Stimulated activated CD8-positive, alpha-beta memory T cell treated with anti-CD3 and anti-CD28 coated beads, Interleukin-7, amount 100 ng/mL, for 4 hours (primary cell): Measurements from ENCODE around the gene PLXNA4.

Source experiments
- DNase-seq, 2 donors: peaks; one replicate each; pipeline ENCODE4 v3.0.0-alpha.2; 2020; ENCODE audit warnings: low read depth in 2 of 2

Gene PLXNA4

GRCh38 chr7:132114411-132114810 lies 461.9 kb downstream of the PLXNA4 start:
- no peak for DNase-seq

DNA sequence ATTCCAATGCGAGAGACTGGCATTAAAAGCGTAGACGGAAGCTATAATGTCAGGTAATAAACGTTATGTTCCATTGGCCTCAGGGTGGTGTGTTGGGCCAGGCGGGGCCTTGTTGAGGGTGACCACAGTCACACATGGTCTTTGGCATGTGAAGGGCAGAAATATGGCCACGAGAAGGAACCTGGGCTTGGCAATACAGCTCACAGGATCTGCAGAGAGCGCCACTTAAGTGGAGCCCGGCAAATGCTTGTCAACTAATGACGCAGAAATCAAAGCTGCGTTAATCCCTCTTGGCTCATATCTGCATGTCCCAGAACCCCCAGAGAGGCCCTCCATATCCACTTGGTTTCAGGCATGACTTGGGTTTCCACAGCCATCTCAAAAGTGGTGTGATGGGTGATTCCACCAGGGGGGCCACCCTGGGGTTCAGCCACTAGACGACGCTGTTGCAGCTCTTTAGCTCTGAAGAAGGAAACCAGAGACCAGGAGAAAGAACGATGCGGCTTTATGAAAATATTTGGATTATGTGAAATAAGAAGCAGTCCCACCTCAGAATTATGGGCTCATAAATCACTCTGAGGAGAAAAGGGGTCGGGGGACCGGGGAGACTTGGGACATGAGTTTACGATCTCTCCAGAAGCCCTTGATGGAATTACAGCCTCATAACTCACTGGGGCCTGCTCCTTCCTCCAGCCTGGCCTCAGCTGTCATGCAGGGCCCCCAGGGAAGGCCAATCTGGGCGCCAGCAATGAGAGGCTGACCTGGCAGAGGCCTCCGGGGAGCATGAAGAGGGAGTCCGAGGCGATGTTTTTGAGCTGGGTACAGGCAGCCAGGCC lies 462.5 kb downstream of the PLXNA4 start:
- no peak for DNase-seq

GRCh38 chr7:132112657-132113056 lies 463.6 kb downstream of the PLXNA4 start:
- no peak for DNase-seq

DNA sequence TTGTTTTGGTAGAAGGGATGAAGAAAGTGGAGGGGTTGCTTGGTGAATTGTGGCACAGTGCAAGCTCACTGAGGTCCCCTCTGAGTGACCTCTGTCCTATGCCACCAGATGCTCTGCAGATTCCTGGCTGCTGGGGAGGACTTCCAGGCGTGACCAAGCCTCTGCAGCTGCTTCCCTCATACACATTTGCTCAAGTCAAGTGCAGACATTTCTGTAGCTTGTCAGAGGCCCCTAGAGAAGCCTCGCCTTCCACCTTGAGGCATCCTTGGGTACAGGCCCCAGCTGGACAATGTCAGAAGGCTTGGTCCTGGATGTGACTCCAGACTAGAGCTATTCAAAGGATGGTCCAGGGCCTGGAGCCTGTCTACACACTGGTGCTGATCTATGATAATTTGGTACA lies 464.2 kb downstream of the PLXNA4 start:
- no peak for DNase-seq

DNA sequence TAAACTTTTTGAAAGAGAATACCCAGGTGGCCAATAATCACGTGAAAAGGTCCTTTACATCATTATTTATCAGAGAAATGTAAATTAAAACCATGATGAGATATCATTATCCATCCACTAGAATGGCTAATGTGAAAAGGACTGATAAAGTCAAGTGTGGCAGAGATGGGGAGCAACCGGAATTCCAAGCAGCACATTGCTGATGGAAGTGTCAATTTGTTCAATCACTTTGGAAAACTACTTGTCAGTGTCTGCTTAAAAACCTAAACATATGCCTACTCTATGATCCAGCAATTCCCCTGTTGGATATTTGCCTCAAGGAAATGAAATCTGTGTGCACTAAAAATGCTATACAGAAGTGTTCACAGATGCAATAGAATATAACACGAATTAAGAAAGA lies 465.6 kb downstream of the PLXNA4 start:
- no peak for DNase-seq

DNA sequence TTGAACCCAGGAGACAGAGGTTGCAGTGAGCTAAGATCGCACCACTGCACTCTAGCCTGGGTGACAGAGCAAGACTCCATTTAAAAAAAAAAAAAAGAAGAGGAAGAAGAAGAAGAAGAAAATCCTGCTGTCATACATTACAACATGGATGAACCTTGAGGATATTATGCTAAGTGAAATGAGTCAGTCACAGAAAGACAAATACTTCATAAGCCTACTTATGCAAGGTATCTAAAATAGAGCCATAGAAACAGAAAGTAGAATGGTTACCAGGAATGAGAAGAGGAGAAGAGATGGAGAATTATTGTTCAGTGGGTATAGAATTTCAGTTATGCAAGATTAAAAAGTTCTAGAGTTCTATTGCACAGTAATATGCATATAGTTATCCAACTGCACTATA lies 466.5 kb downstream of the PLXNA4 start:
- DNase-seq: no peak

DNA sequence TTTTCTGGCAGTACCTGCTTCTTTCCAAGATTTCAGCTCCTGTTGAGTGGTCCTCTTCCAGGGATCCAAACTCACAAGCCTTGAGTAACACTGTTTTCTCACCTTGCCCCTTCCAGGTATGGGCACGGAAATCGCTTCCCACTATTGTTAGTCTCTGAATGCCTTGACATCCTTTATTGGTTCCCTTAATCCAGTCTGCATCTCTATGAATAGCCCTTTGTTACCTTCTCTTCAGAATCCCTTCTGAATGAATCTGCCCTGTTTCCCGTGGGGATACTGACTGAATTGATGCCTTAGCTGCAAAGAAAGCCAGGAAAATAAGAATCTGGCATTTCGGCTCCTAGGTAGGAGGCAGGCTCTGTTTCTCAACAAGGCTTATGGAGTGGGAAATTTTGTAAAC lies 467.7 kb downstream of the PLXNA4 start:
- no peak for DNase-seq

GRCh38 chr7:132106491-132106890 lies 469.8 kb downstream of the PLXNA4 start:
- no peak for DNase-seq

GRCh38 chr7:132105096-132105495 lies 471.2 kb downstream of the PLXNA4 start:
- DNase-seq: no peak

GRCh38 chr7:132103718-132104117 lies 472.6 kb downstream of the PLXNA4 start:
- DNase-seq: no peak

- no peak for DNase-seq
These were observed 473.3 kb downstream of the PLXNA4 start for GRCh38 chr7:132102942-132103341.

GRCh38 chr7:132102391-132102790 lies 473.9 kb downstream of the PLXNA4 start:
- no peak for DNase-seq

DNA sequence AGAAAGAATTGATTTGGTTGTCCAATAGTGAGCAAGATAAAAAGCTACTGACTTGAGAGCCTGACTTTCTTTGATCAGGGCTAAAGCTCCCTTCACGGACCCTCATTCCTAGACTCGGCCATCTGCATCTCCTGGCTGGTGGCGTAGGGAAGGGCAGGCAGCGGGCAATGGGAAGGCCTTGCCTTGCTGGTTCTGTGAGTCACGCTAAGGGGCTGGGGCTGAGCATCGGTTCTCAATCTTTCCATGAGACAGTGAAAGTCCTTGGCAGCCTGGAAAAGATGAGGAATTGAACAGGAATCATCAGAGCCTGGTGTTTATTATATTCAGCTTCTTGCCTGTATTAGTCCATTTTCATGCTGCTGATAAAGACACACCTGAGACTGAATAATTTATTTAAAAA lies 475.3 kb downstream of the PLXNA4 start:
- DNase-seq: no peak

- DNase-seq: no peak
These were observed 475.8 kb downstream of the PLXNA4 start for GRCh38 chr7:132100483-132100882.

DNA sequence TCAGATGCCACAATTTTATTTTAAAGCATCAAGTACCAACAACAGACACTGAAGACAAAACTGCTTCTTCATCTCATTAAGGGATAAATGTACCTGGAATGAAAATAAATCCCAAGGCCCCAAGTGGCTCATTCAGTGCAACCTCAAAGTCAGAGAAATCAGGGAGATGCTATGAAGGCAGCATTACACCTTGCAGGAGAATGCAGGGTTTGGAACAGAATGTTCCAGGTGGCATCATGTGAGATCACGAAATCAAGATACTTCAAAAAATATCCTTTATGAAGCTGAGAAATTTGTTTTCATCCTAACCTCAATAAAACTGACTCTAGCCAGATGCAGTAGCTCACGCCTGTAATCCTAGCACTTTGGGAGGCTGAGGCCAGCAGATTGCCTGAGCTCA lies 477.1 kb downstream of the PLXNA4 start:
- DNase-seq: no peak

GRCh38 chr7:132098327-132098726 lies 477.9 kb downstream of the PLXNA4 start:
- no peak for DNase-seq

DNA sequence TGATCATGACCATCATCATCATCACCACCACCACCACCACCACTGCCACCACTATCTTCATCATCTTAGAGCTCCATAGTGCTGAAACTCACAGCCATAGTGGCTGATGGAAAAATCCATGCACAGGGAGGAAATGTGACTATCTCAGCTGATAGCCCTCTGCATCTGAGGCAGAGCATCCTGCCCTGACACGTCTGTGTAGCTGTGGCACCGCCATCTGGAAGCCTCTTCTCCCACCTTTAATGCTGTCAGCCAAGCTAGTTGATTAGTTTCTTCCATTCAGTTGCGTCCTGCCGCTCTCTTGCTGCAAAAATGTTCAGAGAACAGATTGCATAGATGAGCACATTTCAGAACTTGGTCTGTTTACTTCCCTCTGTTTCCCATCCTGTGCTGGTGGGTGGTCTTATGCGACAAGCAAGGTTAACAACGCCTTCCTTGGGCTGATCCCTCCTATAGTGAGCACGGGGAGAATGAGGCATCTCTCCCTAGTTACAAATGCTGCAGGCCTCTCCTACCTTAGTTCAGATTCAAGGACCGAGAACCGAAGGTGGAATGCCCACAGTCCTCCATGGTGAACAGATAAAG lies 478.6 kb downstream of the PLXNA4 start:
- no peak for DNase-seq

GRCh38 chr7:132095111-132095765 lies 481.0 kb downstream of the PLXNA4 start:
- no peak for DNase-seq

- no peak for DNase-seq
These were observed 484.2 kb downstream of the PLXNA4 start for GRCh38 chr7:132092106-132092505.

- no peak for DNase-seq
These were observed 484.6 kb downstream of the PLXNA4 start for GRCh38 chr7:132091706-132092105.

DNA sequence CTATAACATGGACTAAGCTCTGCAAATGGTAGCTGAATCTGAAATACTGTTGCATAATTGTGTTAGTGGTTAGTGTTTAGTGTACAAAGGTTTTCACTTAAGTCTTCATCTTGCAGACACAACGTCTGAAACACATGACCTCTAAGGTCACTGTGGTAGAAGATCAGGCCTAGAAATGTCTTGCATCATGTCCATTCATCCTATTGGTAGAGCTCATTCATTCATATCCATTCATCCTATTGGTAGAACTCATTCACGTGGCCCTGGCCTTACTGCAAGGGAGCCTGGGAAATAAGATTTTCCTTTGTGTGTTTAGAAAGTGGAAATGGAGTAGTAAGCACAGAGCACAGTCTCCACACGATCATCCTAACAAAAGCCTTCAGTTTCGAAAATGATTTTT lies 485.8 kb downstream of the PLXNA4 start:
- no peak for DNase-seq

- no peak for DNase-seq
These were observed 486.9 kb downstream of the PLXNA4 start for GRCh38 chr7:132089356-132089755.

GRCh38 chr7:132087421-132087820 lies 488.8 kb downstream of the PLXNA4 start:
- DNase-seq: no peak
